Measurements from ENCODE around the gene BTBD3. TPM values are rescaled to one million over a fixed set of nuclear protein-coding genes. Genes with fewer than 3 reads are reported as not detected.

Gene BTBD3
- total and polyA plus RNA-seq, 2 donors (not counting 1 experiment from before 2014, with no cell fraction given) = 1.5 to 2.1 TPM

DNA sequence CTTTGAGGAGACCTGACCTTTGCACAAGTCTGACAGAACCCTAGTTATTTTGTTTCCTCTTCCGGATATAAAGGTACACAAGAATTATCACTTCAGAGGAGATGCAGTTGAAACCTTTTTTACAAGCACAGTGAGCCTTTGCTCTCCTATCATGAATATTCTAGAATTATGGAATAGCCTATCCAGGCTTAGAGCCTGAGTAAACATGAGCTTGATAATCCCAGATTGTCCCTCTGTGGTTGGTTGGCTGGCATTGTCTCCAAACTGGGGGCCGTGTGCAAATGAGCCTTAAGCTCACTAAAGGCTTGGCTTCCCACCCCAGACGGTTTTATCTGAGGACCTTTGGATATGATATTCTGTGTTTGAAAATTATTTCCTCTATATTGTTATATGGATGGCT lies 32.0 kb downstream of the BTBD3 start:
- CTCF ChIA-PET = no interaction called here
- H3K4me3 Mint-ChIP-seq = no peak overlapping the region
- WGBS (ENCODE audit: insufficient coverage) = 100% methylated on average over 2 of the region's 3 CpGs
- TF ChIP-seq, protein P1, sequence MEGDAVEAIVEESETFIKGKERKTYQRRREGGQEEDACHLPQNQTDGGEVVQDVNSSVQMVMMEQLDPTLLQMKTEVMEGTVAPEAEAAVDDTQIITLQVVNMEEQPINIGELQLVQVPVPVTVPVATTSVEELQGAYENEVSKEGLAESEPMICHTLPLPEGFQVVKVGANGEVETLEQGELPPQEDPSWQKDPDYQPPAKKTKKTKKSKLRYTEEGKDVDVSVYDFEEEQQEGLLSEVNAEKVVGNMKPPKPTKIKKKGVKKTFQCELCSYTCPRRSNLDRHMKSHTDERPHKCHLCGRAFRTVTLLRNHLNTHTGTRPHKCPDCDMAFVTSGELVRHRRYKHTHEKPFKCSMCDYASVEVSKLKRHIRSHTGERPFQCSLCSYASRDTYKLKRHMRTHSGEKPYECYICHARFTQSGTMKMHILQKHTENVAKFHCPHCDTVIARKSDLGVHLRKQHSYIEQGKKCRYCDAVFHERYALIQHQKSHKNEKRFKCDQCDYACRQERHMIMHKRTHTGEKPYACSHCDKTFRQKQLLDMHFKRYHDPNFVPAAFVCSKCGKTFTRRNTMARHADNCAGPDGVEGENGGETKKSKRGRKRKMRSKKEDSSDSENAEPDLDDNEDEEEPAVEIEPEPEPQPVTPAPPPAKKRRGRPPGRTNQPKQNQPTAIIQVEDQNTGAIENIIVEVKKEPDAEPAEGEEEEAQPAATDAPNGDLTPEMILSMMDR (IDR thresholded peaks at IDR 0.05) = no peak
- no peak for TF ChIP-seq EZH2 (IDR thresholded peaks at IDR 0.05; ENCODE audit: borderline replicate concordance, insufficient read depth, low read depth, low read length, poor library complexity, severe bottlenecking)
- no peaks in the 10 kb centered on the region for H4K20me1 ChIP-seq (ENCODE audit: control insufficient read depth, insufficient read depth, low read length, poor library complexity, severe bottlenecking)
- ATAC-seq (ENCODE audit: low read depth) (no peak), DNase-seq (no peak)
- H3K9ac ChIP-seq (ENCODE audit: low read length) = no peak overlapping the region
- H3K27me3 Mint-ChIP-seq = no peaks in the 10 kb centered on the region
- no peak overlapping the region for H3K27ac Mint-ChIP-seq
- no peaks in the 10 kb centered on the region for H3K27me3 ChIP-seq (replicated peaks in 1 of 4; ENCODE audit: control extremely low read depth in 1 of 4, control insufficient read depth in 3 of 4, insufficient read depth in 4 of 4, low read length in 3 of 4)
- H3K4me1 ChIP-seq (ENCODE audit: control insufficient read depth in 2 of 2, insufficient read depth in 2 of 2, low read length in 2 of 2) = no peaks in the 10 kb centered on the region
- H3K4me3 ChIP-seq (ENCODE audit: control extremely low read depth in 1 of 5, extremely low read depth in 1 of 5, insufficient read depth in 1 of 5, low read depth in 2 of 5, low read length in 4 of 5) = no peak overlapping the region
- H3K27ac ChIP-seq (ENCODE audit: low read length in 2 of 2) = no peak overlapping the region
- no peak overlapping the region for H2AFZ ChIP-seq (ENCODE audit: insufficient read depth, low read depth, low read length, poor library complexity, severe bottlenecking)
- H3K4me1 Mint-ChIP-seq = no peaks in the 10 kb centered on the region
- no peaks in the 10 kb centered on the region for H3K79me2 ChIP-seq (ENCODE audit: control insufficient read depth, insufficient read depth, low read length)
- no peaks in the 10 kb centered on the region for H3K9me3 ChIP-seq (ENCODE audit: control extremely low read depth in 1 of 3, control insufficient read depth in 2 of 3, insufficient read depth in 1 of 3, low read length in 2 of 3)
- intact Hi-C loops (cut with micrococcal nuclease) = no loop called here
- H3K4me2 ChIP-seq (replicated peaks; ENCODE audit: low read depth, low read length, poor library complexity, severe bottlenecking) = no peak overlapping the region
- no peaks in the 10 kb centered on the region for H3K36me3 ChIP-seq (replicated peaks in 1 of 2; ENCODE audit: control extremely low read depth in 1 of 2, control insufficient read depth in 1 of 2, extremely low read depth in 1 of 2, insufficient read depth in 2 of 2, low read length in 1 of 2)
- POLR2A ChIA-PET = no interaction called here
- peaks cover 3% of the 10 kb centered on the region for H3K9me3 Mint-ChIP-seq (ENCODE audit: insufficient read depth)

GRCh38 chr20:11951696-11952095 lies 34.0 kb downstream of the BTBD3 start:
- Histone ChIP-seq H3K9ac (ENCODE audit: low read length) (no peak overlapping the region), H3K79me2 (ENCODE audit: control insufficient read depth, insufficient read depth, low read length) (no peaks in the 10 kb centered on the region), H3K36me3 (replicated peaks in 1 of 2; ENCODE audit: control extremely low read depth in 1 of 2, control insufficient read depth in 1 of 2, extremely low read depth in 1 of 2, insufficient read depth in 2 of 2, low read length in 1 of 2) (no peaks in the 10 kb centered on the region), H3K4me2 (replicated peaks; ENCODE audit: low read depth, low read length, poor library complexity, severe bottlenecking) (no peak overlapping the region), H3K4me1 (ENCODE audit: control insufficient read depth in 2 of 2, insufficient read depth in 2 of 2, low read length in 2 of 2) (no peaks in the 10 kb centered on the region), H3K4me3 (ENCODE audit: control extremely low read depth in 1 of 5, extremely low read depth in 1 of 5, insufficient read depth in 1 of 5, low read depth in 2 of 5, low read length in 4 of 5) (no peak overlapping the region), H3K27ac (ENCODE audit: low read length in 2 of 2) (no peak overlapping the region), H3K27me3 (replicated peaks in 1 of 4; ENCODE audit: control extremely low read depth in 1 of 4, control insufficient read depth in 3 of 4, insufficient read depth in 4 of 4, low read length in 3 of 4) (no peaks in the 10 kb centered on the region), H2AFZ (ENCODE audit: insufficient read depth, low read depth, low read length, poor library complexity, severe bottlenecking) (no peak overlapping the region), H4K20me1 (ENCODE audit: control insufficient read depth, insufficient read depth, low read length, poor library complexity, severe bottlenecking) (no peaks in the 10 kb centered on the region), H3K9me3 (ENCODE audit: control extremely low read depth in 1 of 3, control insufficient read depth in 2 of 3, insufficient read depth in 1 of 3, low read length in 2 of 3) (peaks cover 0 to 10% (median 0%) of the 10 kb centered on the region in 3 donors)
- Mint-ChIP-seq H3K27ac (no peak overlapping the region), H3K4me3 (no peak overlapping the region), H3K9me3 (ENCODE audit: insufficient read depth) (peaks cover 3% of the 10 kb centered on the region), H3K27me3 (no peaks in the 10 kb centered on the region), H3K4me1 (no peaks in the 10 kb centered on the region)
- ATAC-seq (ENCODE audit: low read depth) = no peak
- TF ChIP-seq EZH2 (IDR thresholded peaks at IDR 0.05; ENCODE audit: borderline replicate concordance, insufficient read depth, low read depth, low read length, poor library complexity, severe bottlenecking) = no peak
- TF ChIP-seq, protein P1 (IDR thresholded peaks at IDR 0.05) = no peak
- ChIA-PET CTCF (no interaction called here), POLR2A (no interaction called here)
- intact Hi-C loops (cut with micrococcal nuclease) = no loop called here
- no peak for DNase-seq
- whole genome bisulfite sequencing (ENCODE audit: insufficient coverage) = no CpG with 5 or more reads among the region's 3 CpGs
